Vagina (tissue), 2 donors: ENCODE data around the gene HSD11B2. TPM values are rescaled to one million over a fixed set of nuclear protein-coding genes. Genes with fewer than 3 reads are reported as not detected.

Experiments used
- DNase-seq, 2 donors: peaks; one replicate each; pipeline ENCODE4 v3.0.0-alpha.2; 2017; ENCODE audit errors: extremely low spot score in 2 of 2
- H3K27ac ChIP-seq: fragments of 200-600 bp; sonication (generic); one replicate; pipeline ENCODE4 v1.5.1; 2019
- H3K27me3 ChIP-seq: fragments of 200-600 bp; sonication (generic); one replicate; pipeline ENCODE4 v1.5.1; 2019
- H3K36me3 ChIP-seq, 2 donors: fragments of 200-600 bp; sonication (generic); one replicate each; pipeline ENCODE4 v1.5.1; 2017 to 2019
- H3K4me1 ChIP-seq: fragments of 200-600 bp; sonication (generic); one replicate; pipeline ENCODE4 v1.5.1; 2019
- H3K4me3 ChIP-seq, 2 donors: fragments of 200-600 bp; sonication (generic); 1 replicate in 1 of 2; 2 replicates in 1 of 2; pipeline ENCODE4 v1.5.1; 2016 to 2019
- H3K9me3 ChIP-seq: fragments of 200-600 bp; sonication (generic); one replicate; pipeline ENCODE4 v1.5.1; 2019
- CTCF ChIP-seq, 3 experiments: fragments of 450-650 bp in 2 of 3; fragments of 200-600 bp in 1 of 3; sonication (generic) in 1 of 3; IDR thresholded peaks; one replicate each; pipeline ENCODE4 v1.5.1; 2017 to 2019; ENCODE audit warnings: antibody characterized with exemption in 3 of 3, mild to moderate bottlenecking in 2 of 3, moderate library complexity in 2 of 3
- POLR2A ChIP-seq, 2 donors: fragments of 450-650 bp; IDR thresholded peaks; one replicate each; pipeline ENCODE4 v1.6.1; 2017; ENCODE audit warnings: antibody characterized with exemption in 2 of 2, mild to moderate bottlenecking in 2 of 2, moderate library complexity in 2 of 2
- POLR2AphosphoS5 ChIP-seq, 2 donors: sonication (generic); formaldehyde crosslinking; IDR thresholded peaks; one replicate each; pipeline ENCODE4 v1.9.0; 2017; ENCODE audit warnings: antibody characterized with exemption in 2 of 2, mild to moderate bottlenecking in 2 of 2, low read depth in 1 of 2; ENCODE audit not compliant: insufficient read depth in 1 of 2
- intact Hi-C: fragments of 100-400 bp; cut with DNase I; formaldehyde crosslinking; loops from one replicate; pipeline ENCODE4 v1.15.1; 2023
- total RNA-seq: library from RNA; depleted of rRNA; stranded (reverse); fragments of >200 nt; gene quantifications from one replicate; pipeline ENCODE4 v1.2.3, GENCODE V29; 2016

HSD11B2 gene
- total RNA-seq, 1 donor from 2014 or later: 30.2 TPM

GRCh38 chr16:67396159-67397035 is 34.5 kb upstream of the HSD11B2 start:
- H3K4me3 ChIP-seq: no peak overlapping the region
- DNase-seq: peak in 1 of 2 donors; percentile 85
- no peaks in the 10 kb centered on the region for H3K36me3 ChIP-seq
- H3K4me1 ChIP-seq: peaks cover 83% of the 10 kb centered on the region
- intact Hi-C loops: no loop called here
- H3K9me3 ChIP-seq: no peaks in the 10 kb centered on the region
- peak overlapping the region; percentile 66 for H3K27ac ChIP-seq
- no peaks in the 10 kb centered on the region for H3K27me3 ChIP-seq
- no peak for TF ChIP-seq POLR2A (IDR thresholded peaks at IDR 0.05)
- TF ChIP-seq POLR2AphosphoS5 (IDR thresholded peaks at IDR 0.05; ENCODE audit: insufficient read depth in 1 of 2, low read depth in 1 of 2): peak in 1 of 2 donors; percentile 34

GRCh38 chr16:67397036-67397801 is 33.7 kb upstream of the HSD11B2 start:
- TF ChIP-seq POLR2AphosphoS5 (IDR thresholded peaks at IDR 0.05; ENCODE audit: insufficient read depth in 1 of 2, low read depth in 1 of 2) (peak in 1 of 2 donors; percentile 36), POLR2A (IDR thresholded peaks at IDR 0.05) (no peak), CTCF (IDR thresholded peaks at IDR 0.05) (no peak)
- intact Hi-C loops: no loop called here
- no peak for DNase-seq

GRCh38 chr16:67397812-67398545 is 32.9 kb upstream of the HSD11B2 start:
- Histone ChIP-seq H3K4me3 (no peak overlapping the region), H3K27me3 (no peaks in the 10 kb centered on the region), H3K4me1 (peaks cover 67% of the 10 kb centered on the region), H3K9me3 (no peaks in the 10 kb centered on the region), H3K27ac (peak overlapping the region; percentile 66), H3K36me3 (no peaks in the 10 kb centered on the region)
- TF ChIP-seq POLR2A (IDR thresholded peaks at IDR 0.05) (no peak), CTCF (IDR thresholded peaks at IDR 0.05) (no peak), POLR2AphosphoS5 (IDR thresholded peaks at IDR 0.05; ENCODE audit: insufficient read depth in 1 of 2, low read depth in 1 of 2) (no peak)
- intact Hi-C loops: no loop called here
- DNase-seq: no peak

More at GRCh38 chr16:67397036-67397801, 33.7 kb upstream of the HSD11B2 start:
- peaks cover 75% of the 10 kb centered on the region for H3K4me1 ChIP-seq
- no peaks in the 10 kb centered on the region for H3K9me3 ChIP-seq
- H3K4me3 ChIP-seq: no peak overlapping the region
- H3K27ac ChIP-seq: peak overlapping the region; percentile 66
- no peaks in the 10 kb centered on the region for H3K36me3 ChIP-seq
- no peaks in the 10 kb centered on the region for H3K27me3 ChIP-seq

- Histone ChIP-seq H3K4me3 (no peak overlapping the region), H3K9me3 (no peaks in the 10 kb centered on the region), H3K27me3 (no peaks in the 10 kb centered on the region), H3K4me1 (peaks cover 67% of the 10 kb centered on the region), H3K27ac (peak overlapping the region; percentile 12), H3K36me3 (no peaks in the 10 kb centered on the region)
- intact Hi-C loops: no loop called here
- TF ChIP-seq POLR2A (IDR thresholded peaks at IDR 0.05): no peak
- TF ChIP-seq CTCF (IDR thresholded peaks at IDR 0.05): no peak
- TF ChIP-seq POLR2AphosphoS5 (IDR thresholded peaks at IDR 0.05; ENCODE audit: insufficient read depth in 1 of 2, low read depth in 1 of 2): no peak
- DNase-seq: no peak
Observed at GRCh38 chr16:67398546-67399217, 32.2 kb upstream of the HSD11B2 start.
